ENCODE results near the gene GPR137.

GPR137 gene

GRCh38 chr11:64253043-64253442, 32.6 kb upstream of the GPR137 start:
- no peak for DNase-seq (ENCODE audit: low spot score)
- TF ChIP-seq CTCF (IDR thresholded peaks at IDR 0.05; ENCODE audit: extremely low read depth, insufficient read depth, missing control alignments) = no peak
- in situ Hi-C loops (cut with MboI; ENCODE audit: low pct_unique_long_range_greater_than_20kb, low sequenced_read_pairs, unreplicated experiment) = no loop called here

DNA sequence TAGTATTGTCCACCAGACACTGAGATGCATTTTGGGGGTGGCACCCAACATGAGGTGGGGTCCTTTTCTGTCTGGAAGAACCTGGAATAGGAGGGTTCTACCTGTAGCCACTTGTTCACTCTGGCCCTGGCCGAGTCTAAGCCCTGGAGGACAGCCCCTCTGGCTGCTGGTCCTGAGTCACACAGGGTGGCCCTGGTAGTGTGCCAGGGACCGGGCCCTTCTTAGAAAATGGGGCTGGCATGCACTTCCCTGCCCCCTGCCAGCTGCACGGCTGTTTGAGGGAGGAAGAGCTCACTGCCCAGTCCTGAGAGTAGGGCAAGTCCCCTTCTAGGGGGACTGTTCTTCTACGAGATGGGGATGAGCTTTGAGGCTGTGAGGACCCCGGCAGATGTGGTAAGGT, 32.2 kb upstream of the GPR137 start:
- in situ Hi-C loops (cut with MboI; ENCODE audit: low pct_unique_long_range_greater_than_20kb, low sequenced_read_pairs, unreplicated experiment) = no loop called here
- DNase-seq (ENCODE audit: low spot score) = no peak
- TF ChIP-seq CTCF (IDR thresholded peaks at IDR 0.05; ENCODE audit: extremely low read depth, insufficient read depth, missing control alignments) = no peak

DNA sequence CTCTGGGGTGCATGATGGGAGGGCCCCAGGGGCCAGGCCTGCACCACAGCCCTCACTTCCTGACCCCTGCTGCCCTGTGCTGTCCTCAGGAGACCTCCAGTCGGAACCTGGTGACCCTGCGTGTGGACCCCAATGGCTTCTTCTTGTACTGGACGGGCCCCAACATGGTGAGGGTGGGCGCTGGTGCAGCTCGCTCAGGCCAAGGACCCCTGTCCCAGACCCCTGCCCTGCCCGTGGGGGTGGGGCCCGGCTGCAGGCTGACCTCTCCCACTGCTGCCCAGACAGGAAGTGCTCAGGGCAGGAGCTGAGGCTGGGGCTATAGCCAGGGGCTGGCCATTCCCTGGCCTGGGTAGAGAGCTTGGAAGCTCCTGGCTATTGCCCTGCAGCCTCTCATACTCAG, 31.3 kb upstream of the GPR137 start:
- DNase-seq (ENCODE audit: low spot score) = no peak
- in situ Hi-C loops (cut with MboI; ENCODE audit: low pct_unique_long_range_greater_than_20kb, low sequenced_read_pairs, unreplicated experiment) = no loop called here
- no peak for TF ChIP-seq CTCF (IDR thresholded peaks at IDR 0.05; ENCODE audit: extremely low read depth, insufficient read depth, missing control alignments)

DNA sequence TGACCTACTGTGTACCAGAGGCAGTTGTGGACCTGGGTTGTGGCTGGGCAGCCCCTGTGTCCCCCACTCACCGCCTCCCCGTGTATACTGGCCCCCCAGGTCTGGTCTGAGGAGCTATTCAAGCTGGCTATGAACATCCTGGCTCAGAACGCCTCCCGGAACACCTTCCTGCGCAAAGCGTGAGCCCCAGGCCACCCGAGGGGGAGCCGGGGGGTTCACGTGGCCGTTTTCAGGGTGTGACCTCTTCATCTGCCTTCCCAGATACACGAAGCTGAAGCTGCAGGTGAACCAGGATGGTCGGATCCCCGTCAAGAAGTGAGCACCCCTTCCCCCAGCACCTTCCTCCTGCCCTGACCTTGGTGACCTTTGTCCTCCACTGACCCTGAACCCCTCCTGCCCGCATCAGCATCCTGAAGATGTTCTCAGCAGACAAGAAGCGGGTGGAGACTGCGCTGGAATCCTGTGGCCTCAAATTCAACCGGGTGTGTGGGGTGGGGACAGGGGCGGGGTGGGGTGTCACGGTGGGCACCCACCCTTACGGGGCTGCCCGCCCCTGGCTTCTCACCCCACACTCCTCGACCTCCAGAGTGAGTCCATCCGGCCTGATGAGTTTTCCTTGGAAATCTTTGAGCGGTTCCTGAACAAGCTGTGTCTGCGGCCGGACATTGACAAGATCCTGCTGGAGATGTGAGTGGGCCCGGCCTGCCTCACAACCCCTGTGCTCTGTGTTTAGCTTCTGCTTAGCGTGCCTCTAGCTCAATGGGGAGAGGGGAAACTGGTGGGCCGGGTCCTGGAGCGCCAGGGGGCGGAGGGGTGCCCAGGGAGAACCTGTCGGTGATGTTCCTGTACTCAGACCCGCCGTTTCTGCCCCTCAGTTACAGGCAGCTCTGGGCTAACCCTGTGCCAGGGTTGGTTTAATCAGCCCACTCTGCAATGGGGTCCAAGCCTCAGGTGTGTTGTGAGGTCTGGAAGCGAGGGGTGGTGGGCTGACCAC, 30.2 kb upstream of the GPR137 start:
- in situ Hi-C loops (cut with MboI; ENCODE audit: low pct_unique_long_range_greater_than_20kb, low sequenced_read_pairs, unreplicated experiment) = no loop called here
- TF ChIP-seq CTCF (IDR thresholded peaks at IDR 0.05; ENCODE audit: extremely low read depth, insufficient read depth, missing control alignments) = no peak
- no peak for DNase-seq (ENCODE audit: low spot score)

- no peak for TF ChIP-seq CTCF (IDR thresholded peaks at IDR 0.05; ENCODE audit: extremely low read depth, insufficient read depth, missing control alignments)
- in situ Hi-C loops (cut with MboI; ENCODE audit: low pct_unique_long_range_greater_than_20kb, low sequenced_read_pairs, unreplicated experiment) = no loop called here
- no peak for DNase-seq (ENCODE audit: low spot score)
Observed at GRCh38 chr11:64256300-64256699, 29.3 kb upstream of the GPR137 start.

- in situ Hi-C loops (cut with MboI; ENCODE audit: low pct_unique_long_range_greater_than_20kb, low sequenced_read_pairs, unreplicated experiment) = no loop called here
- no peak for TF ChIP-seq CTCF (IDR thresholded peaks at IDR 0.05; ENCODE audit: extremely low read depth, insufficient read depth, missing control alignments)
- peak; percentile 27 for DNase-seq (ENCODE audit: low spot score)
Observed at GRCh38 chr11:64258356-64258755, 27.3 kb upstream of the GPR137 start.
